ENCODE measurements around the gene CHRNA10.

GRCh38 chr11:3703383-3703782, 32.2 kb upstream of the CHRNA10 start:
- TF ChIP-seq CTCF (CRISPR knock-in tag; IDR thresholded peaks at IDR 0.05): no peak
- no peak for TF ChIP-seq GATAD1 (CRISPR knock-in tag; IDR thresholded peaks at IDR 0.05)
- TF ChIP-seq ZNF687 (CRISPR knock-in tag; IDR thresholded peaks at IDR 0.05): no peak
- TF ChIP-seq, protein P1, sequence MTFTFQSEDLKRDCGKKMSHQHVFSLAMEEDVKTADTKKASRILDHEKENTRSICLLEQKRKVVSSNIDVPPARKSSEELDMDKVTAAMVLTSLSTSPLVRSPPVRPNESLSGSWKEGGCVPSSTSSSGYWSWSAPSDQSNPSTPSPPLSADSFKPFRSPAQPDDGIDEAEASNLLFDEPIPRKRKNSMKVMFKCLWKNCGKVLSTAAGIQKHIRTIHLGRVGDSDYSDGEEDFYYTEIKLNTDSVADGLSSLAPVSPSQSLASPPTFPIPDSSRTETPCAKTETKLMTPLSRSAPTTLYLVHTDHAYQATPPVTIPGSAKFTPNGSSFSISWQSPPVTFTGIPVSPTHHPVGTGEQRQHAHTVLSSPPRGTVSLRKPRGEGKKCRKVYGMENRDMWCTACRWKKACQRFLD (CRISPR knock-in tag; IDR thresholded peaks at IDR 0.05; ENCODE audit: borderline replicate concordance): no peak
- TF ChIP-seq ZNF34 (CRISPR knock-in tag; IDR thresholded peaks at IDR 0.05; ENCODE audit: borderline replicate concordance): no peak
- TF ChIP-seq, protein P2, sequence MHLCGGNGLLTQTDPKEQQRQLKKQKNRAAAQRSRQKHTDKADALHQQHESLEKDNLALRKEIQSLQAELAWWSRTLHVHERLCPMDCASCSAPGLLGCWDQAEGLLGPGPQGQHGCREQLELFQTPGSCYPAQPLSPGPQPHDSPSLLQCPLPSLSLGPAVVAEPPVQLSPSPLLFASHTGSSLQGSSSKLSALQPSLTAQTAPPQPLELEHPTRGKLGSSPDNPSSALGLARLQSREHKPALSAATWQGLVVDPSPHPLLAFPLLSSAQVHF (CRISPR knock-in tag; IDR thresholded peaks at IDR 0.05): no peak
- TF ChIP-seq ZNF75D (CRISPR knock-in tag; IDR thresholded peaks at IDR 0.05; ENCODE audit: borderline replicate concordance): no peak
- TF ChIP-seq RXRA (CRISPR knock-in tag; IDR thresholded peaks at IDR 0.05): no peak
- no peak for TF ChIP-seq SUZ12 (IDR thresholded peaks at IDR 0.05; ENCODE audit: low read depth, low read length)
